RWPE2 (cell line): ENCODE data around the gene FUOM.

Experiments used
- ATAC-seq: fragments of 200-7000 bp; cut with Tn5 transposase; 3 replicates; pipeline ENCODE4 v1.9.1; 2021; ENCODE audit warnings: low read depth
- DNase-seq: peaks from one replicate; pipeline ENCODE4 v3.0.0-alpha.2; 2020; ENCODE audit warnings: low spot score
- H3K27ac ChIP-seq: fragments of 450-650 bp; 2 replicates; pipeline ENCODE4 v1.5.1; 2017; ENCODE audit warnings: mild to moderate bottlenecking; ENCODE audit not compliant: poor library complexity, severe bottlenecking
- H3K27me3 ChIP-seq: fragments of 250-450 bp; sonication (Bioruptor Pico); 2 replicates; pipeline ENCODE4 v1.5.1; 2021; ENCODE audit warnings: mild to moderate bottlenecking, moderate library complexity; ENCODE audit not compliant: insufficient read depth, poor library complexity, severe bottlenecking
- H3K36me3 ChIP-seq: fragments of 250-450 bp; sonication (Bioruptor Pico); 2 replicates; pipeline ENCODE4 v1.5.1; 2020; ENCODE audit warnings: low read depth, mild to moderate bottlenecking, moderate library complexity
- H3K4me1 ChIP-seq: fragments of 250-450 bp; sonication (Bioruptor Pico); 2 replicates; pipeline ENCODE4 v1.5.1; 2021; ENCODE audit warnings: mild to moderate bottlenecking, moderate library complexity; ENCODE audit not compliant: insufficient read depth, poor library complexity, severe bottlenecking
- H3K4me3 ChIP-seq: fragments of 250-450 bp; sonication (Bioruptor Pico); 2 replicates; pipeline ENCODE4 v1.5.1; 2021; ENCODE audit warnings: mild to moderate bottlenecking, moderate library complexity; ENCODE audit not compliant: severe bottlenecking
- H3K9me3 ChIP-seq: fragments of 250-450 bp; sonication (Bioruptor Pico); 2 replicates; pipeline ENCODE4 v1.5.1; 2021; ENCODE audit warnings: mild to moderate bottlenecking, moderate library complexity; ENCODE audit not compliant: severe bottlenecking
- CTCF ChIP-seq: fragments of 450-650 bp; IDR thresholded peaks from one replicate; pipeline ENCODE4 v1.5.1; 2017; ENCODE audit warnings: mild to moderate bottlenecking, moderate library complexity; ENCODE audit not compliant: poor library complexity, severe bottlenecking

Gene FUOM

GRCh38 chr10:133357285-133358161 is at the start of gene FUOM:
Gene FUOM, minus strand, starts transcription at chr10:133358019. Its CDS starts 12 bp downstream, at chr10:133358007.
- H3K4me1 ChIP-seq = no peaks in the 10 kb centered on the region
- H3K4me3 ChIP-seq = peak within 1 kb of the TSS; percentile 68
- ATAC-seq = peak; percentile 65
- H3K27ac ChIP-seq = peak within 1 kb of the TSS; percentile 5
- H3K36me3 ChIP-seq = peaks cover 13% of the 10 kb centered on the region; the same call in 1 of the 2 replicates
- TF ChIP-seq CTCF = no peak
- DNase-seq = no peak
- H3K9me3 ChIP-seq = no peaks in the 10 kb centered on the region
- H3K27me3 ChIP-seq = no peaks in the 10 kb centered on the region

- Histone ChIP-seq H3K27me3 (no peaks in the 10 kb centered on the region), H3K27ac (no peak overlapping the region), H3K4me1 (no peaks in the 10 kb centered on the region), H3K4me3 (no peak overlapping the region), H3K9me3 (peaks cover 1% of the 10 kb centered on the region), H3K36me3 (peaks cover 66% of the 10 kb centered on the region)
- no peak for TF ChIP-seq CTCF
- DNase-seq (no peak), ATAC-seq (no peak)
Observed at GRCh38 chr10:133405844-133406527, 48.2 kb upstream of the FUOM start.

- no peak overlapping the region for H3K4me3 ChIP-seq
- peaks cover 63% of the 10 kb centered on the region for H3K36me3 ChIP-seq
- H3K4me1 ChIP-seq = no peaks in the 10 kb centered on the region
- no peak overlapping the region for H3K27ac ChIP-seq
- H3K9me3 ChIP-seq = no peaks in the 10 kb centered on the region
- no peak for ATAC-seq
- no peak for TF ChIP-seq CTCF
- no peak for DNase-seq
- no peaks in the 10 kb centered on the region for H3K27me3 ChIP-seq
Observed at GRCh38 chr10:133405272-133405671, 47.5 kb upstream of the FUOM start.

- Histone ChIP-seq H3K27ac (no peak overlapping the region), H3K9me3 (no peaks in the 10 kb centered on the region), H3K4me1 (no peaks in the 10 kb centered on the region), H3K4me3 (no peak overlapping the region), H3K27me3 (no peaks in the 10 kb centered on the region), H3K36me3 (peaks cover 61% of the 10 kb centered on the region)
- TF ChIP-seq CTCF = no peak
- ATAC-seq = no peak
- DNase-seq = peak; percentile 4
Observed at GRCh38 chr10:133403784-133404183, 46.0 kb upstream of the FUOM start.

- peaks cover 63% of the 10 kb centered on the region for H3K36me3 ChIP-seq
- no peak overlapping the region for H3K4me3 ChIP-seq
- H3K9me3 ChIP-seq = no peaks in the 10 kb centered on the region
- ATAC-seq (no peak), DNase-seq (peak; percentile 9)
- H3K27me3 ChIP-seq = no peaks in the 10 kb centered on the region
- H3K27ac ChIP-seq = no peak overlapping the region
- no peaks in the 10 kb centered on the region for H3K4me1 ChIP-seq
- TF ChIP-seq CTCF = no peak
Observed at GRCh38 chr10:133403359-133403758, 45.5 kb upstream of the FUOM start.
